B cell (primary cell): ENCODE results near the gene RGL1. TPM values are rescaled to one million over a fixed set of nuclear protein-coding genes. Genes with fewer than 3 reads are reported as not detected.

Experiments used
- ATAC-seq: fragments of 200-7000 bp; cut with Tn5 transposase; one replicate; pipeline ENCODE4 v1.10.0; 2021; ENCODE audit warnings: low read depth, mild to moderate bottlenecking, moderate number of reproducible peaks, moderate library complexity
- CTCF ChIA-PET: fragments of 350-600 bp; sonication (Branson Sonifier 250); formaldehyde crosslinking; loops from one replicate; lab custom pipeline; 2021; ENCODE audit warnings: antibody characterized with exemption, inconsistent platforms; lab: Charles Lee
- POLR2A ChIA-PET: fragments of 350-600 bp; sonication (Branson Sonifier 250); formaldehyde crosslinking; loops from one replicate; lab custom pipeline; 2021; ENCODE audit warnings: antibody characterized with exemption; lab: Charles Lee
- DNase-seq: peaks from one replicate; pipeline ENCODE4 v3.0.0; 2013
- H2AFZ ChIP-seq: 2 replicates; pipeline ENCODE4 v1.6.1; 2012; ENCODE audit warnings: mild to moderate bottlenecking, low read depth, low read length; ENCODE audit not compliant: insufficient read depth, poor library complexity, severe bottlenecking
- H3K27ac ChIP-seq, 2 donors: 1 replicate in 1 of 2; 2 replicates in 1 of 2; pipeline ENCODE4 v1.5.1; 2012 to 2013; ENCODE audit warnings: low read length in 2 of 2, mild to moderate bottlenecking in 2 of 2, moderate library complexity in 1 of 2
- H3K27me3 ChIP-seq, 4 experiments: fragments of 200-600 bp in 1 of 4; sonication (generic) in 1 of 4; replicated peaks in 1 of 4; 1 replicate in 2 of 4; 2 replicates in 2 of 4; pipeline versions ENCODE4 v1.6.1 to v1.7.0; 2013 to 2016; ENCODE audit warnings: low read length in 3 of 4, mild to moderate bottlenecking in 2 of 4, mixed read lengths in 1 of 4, moderate library complexity in 1 of 4; ENCODE audit not compliant: insufficient read depth in 4 of 4, control insufficient read depth in 3 of 4; ENCODE audit errors: control extremely low read depth in 1 of 4
- H3K36me3 ChIP-seq, 2 experiments: replicated peaks in 1 of 2; 1 replicate in 1 of 2; 2 replicates in 1 of 2; pipeline versions ENCODE4 v1.6.1 to v1.7.1; 2013; ENCODE audit warnings: low read length in 1 of 2; ENCODE audit not compliant: insufficient read depth in 2 of 2, control insufficient read depth in 1 of 2; ENCODE audit errors: control extremely low read depth in 1 of 2, extremely low read depth in 1 of 2
- H3K4me1 ChIP-seq, 2 donors: fragments of 200-600 bp in 1 of 2; sonication (generic) in 1 of 2; 1 replicate in 1 of 2; 2 replicates in 1 of 2; pipeline versions ENCODE4 v1.5.1 to v1.6.1; 2013 to 2017; ENCODE audit warnings: low read length in 2 of 2; ENCODE audit not compliant: control insufficient read depth in 2 of 2, insufficient read depth in 2 of 2
- H3K4me2 ChIP-seq: replicated peaks from 2 replicates; pipeline ENCODE3; 2012; ENCODE audit warnings: mild to moderate bottlenecking, low read depth, low read length; ENCODE audit not compliant: poor library complexity, severe bottlenecking
- H3K4me3 ChIP-seq, 5 experiments: fragments of 200-600 bp in 1 of 5; sonication (generic) in 1 of 5; 1 replicate in 3 of 5; 2 replicates in 2 of 5; pipeline versions ENCODE4 v1.5.1 to v1.7.0; 2011 to 2016; ENCODE audit warnings: low read length in 4 of 5, mild to moderate bottlenecking in 4 of 5, low read depth in 2 of 5, control low read depth in 1 of 5, moderate library complexity in 1 of 5; ENCODE audit not compliant: insufficient read depth in 1 of 5; ENCODE audit errors: control extremely low read depth in 1 of 5, extremely low read depth in 1 of 5
- H3K79me2 ChIP-seq: fragments of 200-600 bp; sonication (generic); one replicate; pipeline ENCODE4 v1.6.0; 2016; ENCODE audit warnings: low read length; ENCODE audit not compliant: control insufficient read depth, insufficient read depth
- H3K9ac ChIP-seq: fragments of 200-600 bp; sonication (generic); 2 replicates; pipeline ENCODE4 v1.6.1; 2017; ENCODE audit warnings: mild to moderate bottlenecking, low read length, moderate library complexity
- H3K9me3 ChIP-seq, 3 donors: one replicate each; pipeline versions ENCODE4 v1.6.1 to v1.7.1; 2013; ENCODE audit warnings: low read length in 2 of 3; ENCODE audit not compliant: control insufficient read depth in 2 of 3, insufficient read depth in 1 of 3; ENCODE audit errors: control extremely low read depth in 1 of 3
- H4K20me1 ChIP-seq: 2 replicates; pipeline ENCODE4 v1.6.0; 2012; ENCODE audit warnings: mild to moderate bottlenecking, low read length; ENCODE audit not compliant: insufficient read depth, control insufficient read depth, poor library complexity, severe bottlenecking
- H3K27ac Mint-ChIP-seq: one replicate; pipeline ENCODE4 v1.8.0; 2021; ENCODE audit warnings: mixed read lengths
- H3K27me3 Mint-ChIP-seq: one replicate; pipeline ENCODE4 v1.8.0; 2021; ENCODE audit warnings: mixed read lengths
- H3K4me1 Mint-ChIP-seq: one replicate; pipeline ENCODE4 v1.8.0; 2021; ENCODE audit warnings: mixed read lengths
- H3K4me3 Mint-ChIP-seq: one replicate; pipeline ENCODE4 v1.8.0; 2021; ENCODE audit warnings: mixed read lengths
- H3K9me3 Mint-ChIP-seq: one replicate; pipeline ENCODE4 v1.8.0; 2022; ENCODE audit warnings: mixed read lengths; ENCODE audit not compliant: insufficient read depth
- CTCF ChIP-seq: fragments of 200-600 bp; IDR thresholded peaks from one replicate; pipeline ENCODE4 v1.8.0; 2022; ENCODE audit warnings: antibody characterized with exemption, mild to moderate bottlenecking
- EZH2 ChIP-seq: IDR thresholded peaks from 2 replicates; pipeline ENCODE4 v1.6.1; 2012; ENCODE audit warnings: borderline replicate concordance, low read depth, mild to moderate bottlenecking, moderate library complexity, low read length; ENCODE audit not compliant: insufficient read depth, poor library complexity, severe bottlenecking
- WGBS: methylation state at CpG from one replicate; pipeline ENCODE4 v1.1.5; 2013; ENCODE audit warnings: missing lambda C conversion rate; ENCODE audit not compliant: insufficient coverage; 5-methylcytosine and 5-hydroxymethylcytosine counted together
- intact Hi-C: fragments of 100-400 bp; cut with micrococcal nuclease; formaldehyde crosslinking; loops from one replicate; pipeline ENCODE4 v1.10.0; 2022
- polyA plus RNA-seq: library from polyadenylated mRNA; depleted of rRNA; stranded (reverse); fragments of >200 nt; gene quantifications from 2 replicates; pipeline ENCODE4 v1.2.3, GENCODE V29; 2012
- total RNA-seq, 2 donors: library from RNA; stranded (reverse); fragments of 120-200 nt in 1 of 2; gene quantifications; 1 replicate in 1 of 2; 2 replicates in 1 of 2; pipeline versions ENCODE4 v1.2.3 to v1.2.4, GENCODE V29; 2013 to 2022

RGL1 gene
- total and polyA plus RNA-seq, 2 donors (not counting 1 experiment from before 2014, with no cell fraction given), result 0.09 to 1.1 TPM

GRCh38 chr1:183764981-183765380 is 39.9 kb upstream of the RGL1 start:
- H2AFZ ChIP-seq, result no peak overlapping the region
- H3K79me2 ChIP-seq, result no peaks in the 10 kb centered on the region
- H3K4me1 ChIP-seq, result no peaks in the 10 kb centered on the region
- CTCF ChIA-PET, result no interaction called here
- intact Hi-C loops, result no loop called here
- H3K27me3 ChIP-seq, result no peaks in the 10 kb centered on the region
- peaks cover 1 to 21% (median 8%) of the 10 kb centered on the region in 3 donors for H3K9me3 ChIP-seq
- H3K4me3 Mint-ChIP-seq, result no peak overlapping the region
- no peaks in the 10 kb centered on the region for H3K27me3 Mint-ChIP-seq
- no peak overlapping the region for H3K9ac ChIP-seq
- POLR2A ChIA-PET, result no interaction called here
- H3K27ac Mint-ChIP-seq, result no peak overlapping the region
- DNase-seq (no peak), ATAC-seq (no peak)
- no peaks in the 10 kb centered on the region for H3K4me1 Mint-ChIP-seq
- H4K20me1 ChIP-seq, result no peaks in the 10 kb centered on the region
- no peaks in the 10 kb centered on the region for H3K36me3 ChIP-seq
- TF ChIP-seq EZH2 (no peak), CTCF (no peak)
- no peak overlapping the region for H3K4me3 ChIP-seq
- peaks cover 19% of the 10 kb centered on the region for H3K9me3 Mint-ChIP-seq
- no peak overlapping the region for H3K27ac ChIP-seq
- no peak overlapping the region for H3K4me2 ChIP-seq

GRCh38 chr1:183769956-183770815 is 34.7 kb upstream of the RGL1 start:
- no peaks in the 10 kb centered on the region for H3K36me3 ChIP-seq
- ATAC-seq, result no peak
- WGBS, result 46% methylated on average over 5 of the region's 5 CpGs
- POLR2A ChIA-PET, result no interaction called here
- H3K9ac ChIP-seq, result no peak overlapping the region
- H4K20me1 ChIP-seq, result no peaks in the 10 kb centered on the region
- peaks cover 4 to 7% of the 10 kb centered on the region in 2 donors for H3K4me1 ChIP-seq
- H3K9me3 ChIP-seq, result peaks cover 0 to 18% (median 15%) of the 10 kb centered on the region in 3 donors
- no peak overlapping the region for H3K4me3 Mint-ChIP-seq
- H3K27ac Mint-ChIP-seq, result peak overlapping the region; percentile 73
- no peak for DNase-seq
- intact Hi-C loops, result no loop called here
- H3K9me3 Mint-ChIP-seq, result peaks cover 3% of the 10 kb centered on the region
- no peak overlapping the region for H3K27ac ChIP-seq
- peaks cover 8% of the 10 kb centered on the region for H3K4me1 Mint-ChIP-seq
- no peak for TF ChIP-seq EZH2
- no peak for TF ChIP-seq CTCF
- H3K27me3 ChIP-seq, result no peaks in the 10 kb centered on the region
- H3K4me2 ChIP-seq, result no peak overlapping the region
- no peaks in the 10 kb centered on the region for H3K27me3 Mint-ChIP-seq
- CTCF ChIA-PET, result interaction anchor here (0.5 kb wide), 1 partner anchor 25 kb away, joined by 3 read pairs; no protein-coding TSS in a partner anchor
- no peaks in the 10 kb centered on the region for H3K79me2 ChIP-seq
- H3K4me3 ChIP-seq, result no peak overlapping the region
- H2AFZ ChIP-seq, result no peak overlapping the region
